HepG2 (cell line): ENCODE results near the gene ENO2. TPM values are rescaled to one million over a fixed set of nuclear protein-coding genes. Genes with fewer than 3 reads are reported as not detected.

Experiments used
- ATF4 ChIP-seq, 2 experiments: fragments of 450-650 bp in 1 of 2; sonication (generic) in 1 of 2; formaldehyde crosslinking; IDR thresholded peaks; 2 replicates each; pipeline versions ENCODE4 v1.5.0 to v1.8.0; 2020 to 2022; ENCODE audit warnings: mild to moderate bottlenecking in 1 of 2, missing genetic modification reagents in 1 of 2
- DMTF1 ChIP-seq: sonication (generic); formaldehyde crosslinking; IDR thresholded peaks from 2 replicates; pipeline ENCODE4 v1.4.0; 2020; ENCODE audit warnings: mild to moderate bottlenecking, missing genetic modification reagents
- ELF1 ChIP-seq: sonication (generic); formaldehyde crosslinking; IDR thresholded peaks from 2 replicates; pipeline ENCODE4 v1.4.0; 2020; ENCODE audit warnings: missing genetic modification reagents
- ETV6 ChIP-seq: sonication (generic); formaldehyde crosslinking; conservative IDR thresholded peaks from 2 replicates; pipeline ENCODE4 v1.4.0; 2020; ENCODE audit warnings: missing genetic modification reagents
- HMGXB4 ChIP-seq, 2 experiments: sonication (generic) in 1 of 2; formaldehyde crosslinking in 1 of 2; IDR thresholded peaks; 2 replicates each; pipeline versions ENCODE4 v1.4.0 to v1.6.1; 2018 to 2020; ENCODE audit warnings: missing genetic modification reagents in 2 of 2, borderline replicate concordance in 1 of 2, low read depth in 1 of 2, mild to moderate bottlenecking in 1 of 2, missing biosample characterization in 1 of 2
- PAX8 ChIP-seq: sonication (generic); formaldehyde crosslinking; IDR thresholded peaks from 2 replicates; pipeline ENCODE4 v1.8.0; 2022; ENCODE audit warnings: mild to moderate bottlenecking, missing genetic modification reagents, borderline replicate concordance
- TCF12 ChIP-seq, 2 experiments: fragments of 450-650 bp in 1 of 2; sonication (generic) in 1 of 2; formaldehyde crosslinking in 1 of 2; IDR thresholded peaks; 2 replicates each; pipeline versions ENCODE4 v1.6.1 to v1.8.0; 2017 to 2022; ENCODE audit warnings: antibody characterized with exemption in 1 of 2, mild to moderate bottlenecking in 1 of 2, missing genetic modification reagents in 1 of 2, moderate library complexity in 1 of 2
- ZBTB1 ChIP-seq: sonication (generic); formaldehyde crosslinking; IDR thresholded peaks from 2 replicates; pipeline ENCODE4 v1.4.0; 2020; ENCODE audit warnings: missing genetic modification reagents, borderline replicate concordance
- ZGPAT ChIP-seq: IDR thresholded peaks from 2 replicates; pipeline ENCODE4 v1.6.1; 2016; ENCODE audit warnings: mild to moderate bottlenecking
- ZHX2 ChIP-seq, 2 experiments: sonication (generic) in 1 of 2; formaldehyde crosslinking in 1 of 2; IDR thresholded peaks; 2 replicates each; pipeline versions ENCODE4 v1.6.1 to v1.9.0; 2014 to 2022; ENCODE audit warnings: antibody characterized with exemption in 1 of 2, borderline replicate concordance in 1 of 2, inconsistent platforms in 1 of 2, low read depth in 1 of 2, missing genetic modification reagents in 1 of 2
- ZNF253 ChIP-seq: sonication (generic); formaldehyde crosslinking; IDR thresholded peaks from 2 replicates; pipeline ENCODE4 v1.8.0; 2022; ENCODE audit warnings: mild to moderate bottlenecking, missing genetic modification reagents, borderline replicate concordance
- ZNF781 ChIP-seq: sonication (generic); formaldehyde crosslinking; IDR thresholded peaks from 2 replicates; pipeline ENCODE4 v1.5.1; 2020; ENCODE audit warnings: borderline replicate concordance, mild to moderate bottlenecking, missing genetic modification reagents; ENCODE audit errors: not compliant biosample characterization
- polyA plus RNA-seq, 8 experiments: library from polyadenylated mRNA; depleted of rRNA in 3 of 8; stranded (reverse) in 7 of 8; unstranded in 1 of 8; fragments of >200 nt; fragmentation: Illumina TruSeq in 4 of 8; extraction: Trizol in 4 of 8; gene quantifications; 2 replicates each; pipeline versions ENCODE4 v1.2.1 to v1.2.3, GENCODE V29; 2011 to 2016; ENCODE audit warnings: low read depth in 4 of 8, missing spikeins in 1 of 8, mixed read lengths in 1 of 8; ENCODE audit not compliant: insufficient read depth in 1 of 8
- total RNA-seq, 5 experiments: library from RNA; depleted of rRNA; stranded (reverse); fragments of >200 nt; fragmentation: Illumina TruSeq; extraction: Trizol; gene quantifications; 2 replicates each; pipeline ENCODE4 v1.2.3, GENCODE V29; 2016; ENCODE audit warnings: low read depth in 1 of 5

The ENO2 gene
- total and polyA plus RNA-seq, 2 of the 13 experiments (the other 11 are each of a cell fraction or from before 2014, with no cell fraction given) = 19.3 to 136 TPM

- TF ChIP-seq PAX8 (CRISPR knock-in tag) = no peak
- TF ChIP-seq ZNF781 (CRISPR knock-in tag) = peak; percentile 42
- no peak for TF ChIP-seq ZHX2 (IDR thresholded peaks at IDR 0.05; ENCODE audit: low read depth)
- TF ChIP-seq ZHX2 (CRISPR knock-in tag; IDR thresholded peaks at IDR 0.05; ENCODE audit: borderline replicate concordance) = no peak
- no peak for TF ChIP-seq ZNF253 (CRISPR knock-in tag)
- 0 out of 4 replicates have a peak, but pooled peaks of 1 of the 2 experiments have one; percentile 55 for TF ChIP-seq HMGXB4 (CRISPR knock-in tag; IDR thresholded peaks at IDR 0.05; ENCODE audit: borderline replicate concordance in 1 of 2, low read depth in 1 of 2)
- TF ChIP-seq TCF12 (IDR thresholded peaks at IDR 0.05) = no peak
- no peak for TF ChIP-seq TCF12 (CRISPR knock-in tag; IDR thresholded peaks at IDR 0.05)
- TF ChIP-seq DMTF1 = peak; percentile 95; the same call in 1 of the 2 replicates
- peak; percentile 85 for TF ChIP-seq ELF1 (CRISPR knock-in tag)
- TF ChIP-seq ZGPAT (CRISPR knock-in tag) = no peak
- no peak for TF ChIP-seq ATF4 (CRISPR knock-in tag; IDR thresholded peaks at IDR 0.05)
- no peak for TF ChIP-seq ETV6
- no peak for TF ChIP-seq ZBTB1
These were observed 9.8 kb upstream of the ENO2 start, which contains the start of gene LRRC23 (continued) for GRCh38 chr12:6904280-6905276.
